Liver (tissue), 3 donors: Measurements from ENCODE around the gene FADS1.

Source experiments
- ATF3 ChIP-seq: IDR thresholded peaks from 2 replicates; pipeline ENCODE4 v1.6.1; 2016; ENCODE audit warnings: antibody characterized with exemption
- CTCF ChIP-seq: fragments of 150-350 bp; IDR thresholded peaks from 2 replicates; pipeline ENCODE4 v1.5.1; 2017; ENCODE audit warnings: improper control_type of control experiment, low read depth, low read length; ENCODE audit not compliant: missing input control
- EGR1 ChIP-seq, 2 donors: IDR thresholded peaks; 2 replicates each; pipeline ENCODE4 v1.6.1; 2016 to 2018; ENCODE audit warnings: antibody characterized with exemption in 2 of 2, low read depth in 2 of 2
- GABPA ChIP-seq, 2 donors: IDR thresholded peaks in 1 of 2; conservative IDR thresholded peaks in 1 of 2; 2 replicates each; pipeline ENCODE4 v1.6.1; 2016; ENCODE audit warnings: antibody characterized with exemption in 2 of 2, mild to moderate bottlenecking in 1 of 2, moderate library complexity in 1 of 2
- JUND ChIP-seq, 2 donors: IDR thresholded peaks; 2 replicates each; pipeline ENCODE4 v1.6.1; 2016; ENCODE audit warnings: antibody characterized with exemption in 2 of 2
- RAD21 ChIP-seq, 2 donors: IDR thresholded peaks; 2 replicates each; pipeline ENCODE4 v1.6.1; 2016; ENCODE audit warnings: antibody characterized with exemption in 2 of 2, mild to moderate bottlenecking in 2 of 2
- REST ChIP-seq: IDR thresholded peaks from 2 replicates; pipeline ENCODE4 v1.6.1; 2016; ENCODE audit warnings: antibody characterized with exemption, mild to moderate bottlenecking
- RXRA ChIP-seq, 2 donors: IDR thresholded peaks; 2 replicates each; pipeline ENCODE4 v1.6.1; 2017 to 2018; ENCODE audit warnings: antibody characterized with exemption in 2 of 2, mild to moderate bottlenecking in 1 of 2
- SP1 ChIP-seq: IDR thresholded peaks from 2 replicates; pipeline ENCODE4 v1.6.1; 2018; ENCODE audit warnings: antibody characterized with exemption, mild to moderate bottlenecking
- TAF1 ChIP-seq: conservative IDR thresholded peaks from 2 replicates; pipeline ENCODE4 v1.6.1; 2016; ENCODE audit warnings: antibody characterized with exemption, mild to moderate bottlenecking
- YY1 ChIP-seq: IDR thresholded peaks from 2 replicates; pipeline ENCODE4 v1.6.1; 2016; ENCODE audit warnings: antibody characterized with exemption, mild to moderate bottlenecking
- TF ChIP-seq, protein P1 (sequence below): IDR thresholded peaks from 2 replicates; pipeline ENCODE4 v1.6.1; 2016; ENCODE audit warnings: antibody characterized with exemption
- TF ChIP-seq, protein P2 (sequence below): IDR thresholded peaks from 2 replicates; pipeline ENCODE4 v1.6.1; 2016; ENCODE audit warnings: antibody characterized with exemption
- donor health status: healthy.
- donor health status: healthy.

- TF ChIP-seq CTCF (no peak), ATF3 (no peak), TAF1 (no peak), YY1 (no peak), SP1 (no peak), JUND (IDR thresholded peaks at IDR 0.05) (no peak), REST (no peak), GABPA (IDR thresholded peaks at IDR 0.05 in 1 of 2, conservative IDR thresholded peaks at IDR 0.05 in 1 of 2) (no peak), EGR1 (IDR thresholded peaks at IDR 0.05; ENCODE audit: low read depth in 2 of 2) (no peak), RAD21 (IDR thresholded peaks at IDR 0.05) (no peak), RXRA (IDR thresholded peaks at IDR 0.05) (no peak)
- TF ChIP-seq, protein P1, sequence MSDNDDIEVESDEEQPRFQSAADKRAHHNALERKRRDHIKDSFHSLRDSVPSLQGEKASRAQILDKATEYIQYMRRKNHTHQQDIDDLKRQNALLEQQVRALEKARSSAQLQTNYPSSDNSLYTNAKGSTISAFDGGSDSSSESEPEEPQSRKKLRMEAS, result no peak
- TF ChIP-seq, protein P2, sequence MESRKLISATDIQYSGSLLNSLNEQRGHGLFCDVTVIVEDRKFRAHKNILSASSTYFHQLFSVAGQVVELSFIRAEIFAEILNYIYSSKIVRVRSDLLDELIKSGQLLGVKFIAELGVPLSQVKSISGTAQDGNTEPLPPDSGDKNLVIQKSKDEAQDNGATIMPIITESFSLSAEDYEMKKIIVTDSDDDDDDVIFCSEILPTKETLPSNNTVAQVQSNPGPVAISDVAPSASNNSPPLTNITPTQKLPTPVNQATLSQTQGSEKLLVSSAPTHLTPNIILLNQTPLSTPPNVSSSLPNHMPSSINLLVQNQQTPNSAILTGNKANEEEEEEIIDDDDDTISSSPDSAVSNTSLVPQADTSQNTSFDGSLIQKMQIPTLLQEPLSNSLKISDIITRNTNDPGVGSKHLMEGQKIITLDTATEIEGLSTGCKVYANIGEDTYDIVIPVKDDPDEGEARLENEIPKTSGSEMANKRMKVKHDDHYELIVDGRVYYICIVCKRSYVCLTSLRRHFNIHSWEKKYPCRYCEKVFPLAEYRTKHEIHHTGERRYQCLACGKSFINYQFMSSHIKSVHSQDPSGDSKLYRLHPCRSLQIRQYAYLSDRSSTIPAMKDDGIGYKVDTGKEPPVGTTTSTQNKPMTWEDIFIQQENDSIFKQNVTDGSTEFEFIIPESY, result no peak
Observed at GRCh38 chr11:61778357-61778886, 38.4 kb downstream of the FADS1 start.
